Adrenal gland (tissue), 5 donors: ENCODE data around the gene KDM4C.

Source experiments
- CTCF ChIP-seq, 6 experiments: fragments of 450-650 bp in 4 of 6; fragments of 200-600 bp in 2 of 6; sonication (generic) in 1 of 6; IDR thresholded peaks; 1 replicate in 5 of 6; 2 replicates in 1 of 6; pipeline versions ENCODE4 v1.5.1 to v1.8.0; 2016 to 2021; ENCODE audit warnings: antibody characterized with exemption in 6 of 6, mild to moderate bottlenecking in 2 of 6, moderate library complexity in 1 of 6
- POLR2A ChIP-seq, 2 donors: fragments of 450-650 bp; IDR thresholded peaks; one replicate each; pipeline ENCODE4 v1.6.1; 2017; ENCODE audit warnings: antibody characterized with exemption in 2 of 2, mild to moderate bottlenecking in 2 of 2, moderate library complexity in 1 of 2
- donor health status: DM: no; HTN: no; CAD: no.

DNA sequence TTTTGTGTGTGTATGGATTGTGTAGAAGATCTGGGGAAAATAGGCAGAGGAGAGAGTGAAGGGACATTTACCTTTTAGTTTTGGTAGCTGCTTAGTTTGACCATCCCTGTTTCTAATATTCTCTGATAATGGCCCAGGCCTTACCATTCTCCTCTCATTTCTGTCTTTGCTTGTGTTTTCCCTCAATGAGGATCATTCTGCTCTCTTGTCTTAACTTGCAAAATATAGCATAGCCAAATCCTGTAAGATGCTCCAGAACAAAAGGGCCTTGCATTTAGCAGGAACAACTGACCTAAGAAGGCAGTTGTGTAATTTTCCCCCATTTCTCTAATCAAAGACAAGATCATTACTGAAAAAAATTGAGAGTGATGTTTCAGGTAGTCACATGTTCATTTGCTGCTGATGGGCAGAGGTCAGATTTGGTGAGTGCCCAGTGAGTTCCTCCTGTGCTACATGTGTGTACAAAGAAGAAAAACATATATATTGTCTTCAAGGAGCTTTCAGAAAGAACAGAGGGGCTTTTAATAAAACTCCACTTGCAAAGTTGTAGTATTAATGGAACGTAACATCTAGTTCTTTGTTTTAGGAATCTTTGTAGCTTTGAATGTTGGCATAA is 139.5 kb downstream of the KDM4C start:
- TF ChIP-seq POLR2A (IDR thresholded peaks at IDR 0.05) (no peak), CTCF (IDR thresholded peaks at IDR 0.05) (no peak)
